ENCODE measurements around the gene LSMEM2. TPM values are rescaled to one million over a fixed set of nuclear protein-coding genes. Genes with fewer than 3 reads are reported as not detected.
A peak's percentile ranks its signal among the peaks of the same experiment; 100 is the strongest.

LSMEM2 gene
- total RNA-seq, 6 donors from 2014 or later = 0.14 to 0.59 TPM; not detected in 4

GRCh38 chr3:50319181-50319893 is 40.5 kb downstream of the LSMEM2 start:
- Histone ChIP-seq H3K4me1 (peaks cover 83 to 90% (median 86%) of the 10 kb centered on the region in 4 donors), H3K27ac (peak overlapping the region; percentile 94 to 97 (median 95)), H3K27me3 (no peaks in the 10 kb centered on the region), H3K9me3 (no peaks in the 10 kb centered on the region), H3K4me3 (peak overlapping the region; percentile 65 to 96 (median 74)), H3K36me3 (peaks cover 13 to 67% (median 30%) of the 10 kb centered on the region in 4 donors)
- TF ChIP-seq POLR2AphosphoS5 (IDR thresholded peaks at IDR 0.05) = no peak
- no peak for TF ChIP-seq CTCF (IDR thresholded peaks at IDR 0.05)
- TF ChIP-seq POLR2A (IDR thresholded peaks at IDR 0.05) = peak in 1 of 4 donors; percentile 27
- no peak for TF ChIP-seq EP300 (IDR thresholded peaks at IDR 0.05)
- 62 to 81% methylated on average over 14 to 16 of the region's 16 CpGs for WGBS, 2 donors
- DNase-seq (peak in 1 of 2 donors; percentile 41), ATAC-seq (ENCODE audit: low FRiP score in 2 of 2) (no peak)

GRCh38 chr3:50319894-50320625 is 41.2 kb downstream of the LSMEM2 start:
- TF ChIP-seq POLR2A (IDR thresholded peaks at IDR 0.05) (no peak), POLR2AphosphoS5 (IDR thresholded peaks at IDR 0.05) (no peak), CTCF (IDR thresholded peaks at IDR 0.05) (no peak), EP300 (IDR thresholded peaks at IDR 0.05) (no peak)
- 60 to 66% methylated on average over 1 to 29 of the region's 29 CpGs for WGBS, 2 donors

GRCh38 chr3:50320853-50321335 is 42.0 kb downstream of the LSMEM2 start:
- Histone ChIP-seq H3K4me1 (peaks cover 76 to 89% (median 87%) of the 10 kb centered on the region in 4 donors), H3K9me3 (no peaks in the 10 kb centered on the region), H3K27ac (peak overlapping the region; percentile 94 to 97 (median 95)), H3K4me3 (peak overlapping the region; percentile 65 to 96 (median 74)), H3K36me3 (peaks cover 11 to 62% (median 38%) of the 10 kb centered on the region in 4 donors), H3K27me3 (no peaks in the 10 kb centered on the region)
- DNase-seq (peak; percentile 83 to 95), ATAC-seq (ENCODE audit: low FRiP score in 2 of 2) (peak in 1 of 2 donors; percentile 84)
- 1% methylated on average over 13 to 25 of the region's 45 CpGs for WGBS, 2 donors
- TF ChIP-seq POLR2A (IDR thresholded peaks at IDR 0.05) (peak in 1 of 4 donors; percentile 19), EP300 (IDR thresholded peaks at IDR 0.05) (no peak), POLR2AphosphoS5 (IDR thresholded peaks at IDR 0.05) (peak; percentile 6 to 45), CTCF (IDR thresholded peaks at IDR 0.05) (no peak)

More at GRCh38 chr3:50319894-50320625, 41.2 kb downstream of the LSMEM2 start:
- peak overlapping the region; percentile 94 to 97 (median 95) for H3K27ac ChIP-seq
- no peak for ATAC-seq (ENCODE audit: low FRiP score in 2 of 2)
- no peaks in the 10 kb centered on the region for H3K9me3 ChIP-seq
- H3K36me3 ChIP-seq = peaks cover 13 to 65% (median 32%) of the 10 kb centered on the region in 4 donors
- no peaks in the 10 kb centered on the region for H3K27me3 ChIP-seq
- peak overlapping the region; percentile 65 to 96 (median 74) for H3K4me3 ChIP-seq
- peak in 1 of 2 donors; percentile 65 for DNase-seq
- H3K4me1 ChIP-seq = peaks cover 83 to 90% (median 86%) of the 10 kb centered on the region in 4 donors

GRCh38 chr3:50321336-50322114 is 42.6 kb downstream of the LSMEM2 start:
- H3K4me1 ChIP-seq = peaks cover 73 to 87% (median 82%) of the 10 kb centered on the region in 4 donors
- DNase-seq (peak; percentile 90 to 95), ATAC-seq (ENCODE audit: low FRiP score in 2 of 2) (peak; percentile 78 to 92)
- H3K36me3 ChIP-seq = peaks cover 9 to 62% (median 40%) of the 10 kb centered on the region in 4 donors
- no peaks in the 10 kb centered on the region for H3K9me3 ChIP-seq
- WGBS, 2 donors = 3% methylated on average over 21 of the region's 59 CpGs; no CpG with 5 or more reads in 1 of the 2 donors
- peak overlapping the region; percentile 65 to 96 (median 74) for H3K4me3 ChIP-seq
- H3K27me3 ChIP-seq = no peaks in the 10 kb centered on the region
- peak overlapping the region; percentile 94 to 97 (median 95) for H3K27ac ChIP-seq
- peak in 1 of 2 donors; percentile 32 for TF ChIP-seq POLR2AphosphoS5 (IDR thresholded peaks at IDR 0.05)
- TF ChIP-seq CTCF (IDR thresholded peaks at IDR 0.05) = peak; percentile 37 to 74 (median 52)
- peak in 3 of 4 donors; percentile 24 to 89 (median 44) for TF ChIP-seq POLR2A (IDR thresholded peaks at IDR 0.05)
- TF ChIP-seq EP300 (IDR thresholded peaks at IDR 0.05) = no peak
